ENCODE data around the gene NANOS2.

DNA sequence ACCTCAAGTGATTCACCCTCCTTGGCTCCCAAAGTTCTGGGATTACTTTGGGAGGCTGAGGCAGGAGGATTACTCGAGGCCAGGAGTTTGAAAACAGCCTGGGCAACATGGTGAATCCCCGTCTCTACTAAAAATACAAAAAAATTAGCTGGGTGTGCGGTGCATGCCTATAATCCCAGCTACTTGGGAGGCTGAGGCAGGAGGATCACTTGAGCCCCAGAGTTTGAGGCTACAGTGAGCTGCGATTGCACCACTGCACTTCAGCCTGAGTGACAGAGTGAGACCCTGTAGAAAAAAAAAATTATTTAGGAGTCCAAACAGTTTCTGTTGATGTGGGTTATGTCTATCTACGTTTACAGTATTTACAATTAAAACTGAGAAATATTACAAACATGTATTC lies 43.8 kb downstream of the NANOS2 start:
- TF ChIP-seq, protein P1, sequence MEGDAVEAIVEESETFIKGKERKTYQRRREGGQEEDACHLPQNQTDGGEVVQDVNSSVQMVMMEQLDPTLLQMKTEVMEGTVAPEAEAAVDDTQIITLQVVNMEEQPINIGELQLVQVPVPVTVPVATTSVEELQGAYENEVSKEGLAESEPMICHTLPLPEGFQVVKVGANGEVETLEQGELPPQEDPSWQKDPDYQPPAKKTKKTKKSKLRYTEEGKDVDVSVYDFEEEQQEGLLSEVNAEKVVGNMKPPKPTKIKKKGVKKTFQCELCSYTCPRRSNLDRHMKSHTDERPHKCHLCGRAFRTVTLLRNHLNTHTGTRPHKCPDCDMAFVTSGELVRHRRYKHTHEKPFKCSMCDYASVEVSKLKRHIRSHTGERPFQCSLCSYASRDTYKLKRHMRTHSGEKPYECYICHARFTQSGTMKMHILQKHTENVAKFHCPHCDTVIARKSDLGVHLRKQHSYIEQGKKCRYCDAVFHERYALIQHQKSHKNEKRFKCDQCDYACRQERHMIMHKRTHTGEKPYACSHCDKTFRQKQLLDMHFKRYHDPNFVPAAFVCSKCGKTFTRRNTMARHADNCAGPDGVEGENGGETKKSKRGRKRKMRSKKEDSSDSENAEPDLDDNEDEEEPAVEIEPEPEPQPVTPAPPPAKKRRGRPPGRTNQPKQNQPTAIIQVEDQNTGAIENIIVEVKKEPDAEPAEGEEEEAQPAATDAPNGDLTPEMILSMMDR (IDR thresholded peaks at IDR 0.05) = no peak
- no peak for TF ChIP-seq EP300 (IDR thresholded peaks at IDR 0.05)

Measured in esophagus muscularis mucosa (tissue), 3 donors.